HCT116 (cell line): ENCODE data around the gene RHOB.

Experiments
- ATF3 ChIP-seq: IDR thresholded peaks from 2 replicates; pipeline ENCODE4 v1.6.1; 2012
- POLR2A ChIP-seq: IDR thresholded peaks from 2 replicates; pipeline ENCODE4 v1.7.0; 2011; ENCODE audit warnings: borderline replicate concordance; ENCODE audit not compliant: insufficient read depth, insufficient read length; ENCODE audit errors: extremely low read depth
- POLR2AphosphoS5 ChIP-seq: IDR thresholded peaks from 2 replicates; pipeline ENCODE4 v1.6.1; 2011; ENCODE audit warnings: mild to moderate bottlenecking, low read depth, low read length, moderate library complexity
- TF ChIP-seq, protein P1 (sequence below), 3 experiments: fragments of 200-600 bp in 1 of 3; sonication (generic) in 1 of 3; IDR thresholded peaks in 2 of 3; conservative IDR thresholded peaks in 1 of 3; 2 replicates each; pipeline ENCODE4 v1.5.1; 2012 to 2017; ENCODE audit warnings: low read depth in 2 of 3, low read length in 2 of 3, antibody characterized with exemption in 1 of 3, borderline replicate concordance in 1 of 3, control low read depth in 1 of 3, mild to moderate bottlenecking in 1 of 3, mixed read lengths in 1 of 3, mixed run types in 1 of 3, moderate library complexity in 1 of 3; ENCODE audit not compliant: insufficient read depth in 1 of 3

- TF ChIP-seq, protein P1, sequence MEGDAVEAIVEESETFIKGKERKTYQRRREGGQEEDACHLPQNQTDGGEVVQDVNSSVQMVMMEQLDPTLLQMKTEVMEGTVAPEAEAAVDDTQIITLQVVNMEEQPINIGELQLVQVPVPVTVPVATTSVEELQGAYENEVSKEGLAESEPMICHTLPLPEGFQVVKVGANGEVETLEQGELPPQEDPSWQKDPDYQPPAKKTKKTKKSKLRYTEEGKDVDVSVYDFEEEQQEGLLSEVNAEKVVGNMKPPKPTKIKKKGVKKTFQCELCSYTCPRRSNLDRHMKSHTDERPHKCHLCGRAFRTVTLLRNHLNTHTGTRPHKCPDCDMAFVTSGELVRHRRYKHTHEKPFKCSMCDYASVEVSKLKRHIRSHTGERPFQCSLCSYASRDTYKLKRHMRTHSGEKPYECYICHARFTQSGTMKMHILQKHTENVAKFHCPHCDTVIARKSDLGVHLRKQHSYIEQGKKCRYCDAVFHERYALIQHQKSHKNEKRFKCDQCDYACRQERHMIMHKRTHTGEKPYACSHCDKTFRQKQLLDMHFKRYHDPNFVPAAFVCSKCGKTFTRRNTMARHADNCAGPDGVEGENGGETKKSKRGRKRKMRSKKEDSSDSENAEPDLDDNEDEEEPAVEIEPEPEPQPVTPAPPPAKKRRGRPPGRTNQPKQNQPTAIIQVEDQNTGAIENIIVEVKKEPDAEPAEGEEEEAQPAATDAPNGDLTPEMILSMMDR (IDR thresholded peaks at IDR 0.05 in 2 of 3, conservative IDR thresholded peaks at IDR 0.05 in 1 of 3; ENCODE audit: borderline replicate concordance in 1 of 3, insufficient read depth in 1 of 3, low read depth in 2 of 3, low read length in 2 of 3): no peak
- TF ChIP-seq POLR2A: no peak
- no peak for TF ChIP-seq POLR2AphosphoS5
- TF ChIP-seq ATF3: no peak
Observed at GRCh38 chr2:20465716-20466394, 19.0 kb downstream of the RHOB start.
